ENCODE results near the gene CDH4. TPM values are rescaled to one million over a fixed set of nuclear protein-coding genes. Genes with fewer than 3 reads are reported as not detected.

The CDH4 gene
- total and polyA plus RNA-seq, 2 of the 8 experiments (the other 6 are each of a cell fraction or from before 2014, with no cell fraction given), result 4.3 to 7.9 TPM

DNA sequence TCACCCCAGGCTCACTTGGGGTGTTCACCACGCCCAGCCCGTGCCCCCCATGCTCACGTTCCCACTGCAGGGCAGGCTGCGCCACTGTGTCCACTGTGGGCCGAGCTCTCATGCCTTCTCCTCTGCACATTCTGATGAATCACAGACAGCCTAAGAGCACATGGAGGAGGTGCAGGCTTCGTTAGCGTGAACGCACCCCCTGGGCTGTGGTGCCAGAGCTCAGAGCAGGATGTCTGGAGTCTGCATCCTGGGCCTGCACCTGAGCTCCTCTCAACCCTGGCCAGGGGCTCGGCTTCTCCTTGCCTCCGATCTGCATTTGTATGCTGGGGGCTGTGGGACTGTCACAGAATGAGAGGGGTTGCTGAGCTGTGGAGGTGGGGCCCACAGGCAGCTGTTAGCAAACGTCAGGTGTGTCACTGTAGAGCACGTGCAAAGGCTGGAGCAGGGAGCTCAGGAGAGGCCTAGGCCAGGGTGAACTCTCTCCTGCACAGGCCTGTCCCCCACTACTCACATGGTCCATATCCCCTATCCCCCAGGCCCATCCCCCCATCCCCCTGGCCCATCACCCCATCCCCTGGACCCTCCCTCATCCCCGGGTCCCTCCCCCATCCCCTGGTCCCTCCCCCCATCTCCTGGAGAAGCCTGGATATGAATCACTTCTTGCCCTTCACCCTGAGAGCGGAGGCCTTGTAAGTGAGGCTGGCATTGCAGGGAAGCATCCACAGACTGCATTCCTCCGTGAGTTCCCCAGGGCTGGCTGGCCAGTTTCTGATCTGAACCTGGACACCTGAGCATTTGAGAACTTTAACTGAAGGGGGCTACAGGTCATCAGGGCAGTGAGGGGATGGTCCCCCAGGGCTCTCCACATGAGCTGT lies 504.1 kb downstream of the CDH4 start (continued):
- no peak for TF ChIP-seq SP2 (IDR thresholded peaks at IDR 0.05; ENCODE audit: low read length)

Measured in H1 (cell line).